ENCODE measurements around the gene BCAS4.

Gene BCAS4

GRCh38 chr20:50893620-50894019 is 98.8 kb downstream of the BCAS4 start:
- TF ChIP-seq CTCF (IDR thresholded peaks at IDR 0.05; ENCODE audit: low read length) (no peak), EZH2 (IDR thresholded peaks at IDR 0.05; ENCODE audit: borderline replicate concordance, low read length) (no peak)
- no peaks in the 10 kb centered on the region for H3K79me2 ChIP-seq (ENCODE audit: insufficient read depth, low read length)
- no peak overlapping the region for H3K4me3 ChIP-seq (ENCODE audit: low read depth, low read length, poor library complexity, severe bottlenecking)
- peaks cover 96% of the 10 kb centered on the region for H3K36me3 ChIP-seq (ENCODE audit: insufficient read depth, low read length)
- H3K27me3 ChIP-seq (ENCODE audit: insufficient read depth, low read length), result no peaks in the 10 kb centered on the region
- no peaks in the 10 kb centered on the region for H3K9me2 ChIP-seq (ENCODE audit: low read depth, low read length)
- peaks cover 2% of the 10 kb centered on the region; the same call in 1 of the 2 replicates for H4K20me1 ChIP-seq (ENCODE audit: insufficient read depth, low read length)
- H3F3A ChIP-seq (ENCODE audit: insufficient read depth, low read length), result no peaks in the 10 kb centered on the region; the same call in 1 of the 2 replicates
- H3K27ac ChIP-seq (ENCODE audit: low read depth, low read length, poor library complexity, severe bottlenecking), result no peak overlapping the region
- H2AFZ ChIP-seq (ENCODE audit: low read length), result no peak overlapping the region
- H3K9ac ChIP-seq (ENCODE audit: low read length), result no peak overlapping the region
- H3K4me2 ChIP-seq (ENCODE audit: low read length), result no peak overlapping the region
- H3K4me1 ChIP-seq (ENCODE audit: insufficient read depth, low read length, severe bottlenecking), result no peaks in the 10 kb centered on the region
- no peaks in the 10 kb centered on the region for H3K9me3 ChIP-seq (ENCODE audit: low read length)

- no peaks in the 10 kb centered on the region for H3K9me3 ChIP-seq (ENCODE audit: low read length)
- no peak overlapping the region for H3K4me2 ChIP-seq (ENCODE audit: low read length)
- H2AFZ ChIP-seq (ENCODE audit: low read length), result no peak overlapping the region
- H3K27ac ChIP-seq (ENCODE audit: low read depth, low read length, poor library complexity, severe bottlenecking), result no peak overlapping the region
- H3K4me3 ChIP-seq (ENCODE audit: low read depth, low read length, poor library complexity, severe bottlenecking), result no peak overlapping the region
- no peaks in the 10 kb centered on the region for H3K27me3 ChIP-seq (ENCODE audit: insufficient read depth, low read length)
- H3K36me3 ChIP-seq (ENCODE audit: insufficient read depth, low read length), result peaks cover 98% of the 10 kb centered on the region
- H4K20me1 ChIP-seq (ENCODE audit: insufficient read depth, low read length), result peaks cover 2% of the 10 kb centered on the region; the same call in 1 of the 2 replicates
- H3K9me2 ChIP-seq (ENCODE audit: low read depth, low read length), result no peaks in the 10 kb centered on the region
- H3K4me1 ChIP-seq (ENCODE audit: insufficient read depth, low read length, severe bottlenecking), result no peaks in the 10 kb centered on the region
- no peaks in the 10 kb centered on the region for H3K79me2 ChIP-seq (ENCODE audit: insufficient read depth, low read length)
- no peak for TF ChIP-seq CTCF (IDR thresholded peaks at IDR 0.05; ENCODE audit: low read length)
- TF ChIP-seq EZH2 (IDR thresholded peaks at IDR 0.05; ENCODE audit: borderline replicate concordance, low read length), result no peak
- no peaks in the 10 kb centered on the region; the same call in 1 of the 2 replicates for H3F3A ChIP-seq (ENCODE audit: insufficient read depth, low read length)
- no peak overlapping the region for H3K9ac ChIP-seq (ENCODE audit: low read length)
These were observed 100.4 kb downstream of the BCAS4 start for GRCh38 chr20:50895111-50895830.

DNA sequence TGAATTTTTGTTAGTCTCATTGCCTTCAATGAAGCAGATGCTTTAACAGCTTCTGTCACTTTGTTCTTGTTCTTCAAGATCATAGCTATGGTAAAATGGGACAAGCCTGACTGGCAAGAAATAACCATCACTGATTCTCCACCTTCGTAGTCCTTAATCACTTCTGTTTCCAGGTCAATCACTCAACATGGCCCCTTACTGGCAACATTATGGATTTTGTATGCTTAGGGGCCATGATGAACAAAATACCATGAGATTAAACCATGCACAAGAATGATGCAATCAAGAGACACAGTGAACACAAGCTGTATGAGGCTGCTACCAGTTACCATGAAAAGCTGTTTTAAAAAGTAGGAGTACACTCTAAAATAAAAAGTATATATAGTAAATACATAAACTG is 103.6 kb downstream of the BCAS4 start:
- Histone ChIP-seq H3K4me1 (ENCODE audit: insufficient read depth, low read length, severe bottlenecking) (no peaks in the 10 kb centered on the region), H3K9me2 (ENCODE audit: low read depth, low read length) (no peaks in the 10 kb centered on the region), H3F3A (ENCODE audit: insufficient read depth, low read length) (no peaks in the 10 kb centered on the region), H4K20me1 (ENCODE audit: insufficient read depth, low read length) (peaks cover 4% of the 10 kb centered on the region), H3K4me2 (ENCODE audit: low read length) (no peak overlapping the region), H3K27ac (ENCODE audit: low read depth, low read length, poor library complexity, severe bottlenecking) (no peak overlapping the region), H3K36me3 (ENCODE audit: insufficient read depth, low read length) (peaks cover 98% of the 10 kb centered on the region), H3K9me3 (ENCODE audit: low read length) (no peaks in the 10 kb centered on the region), H3K27me3 (ENCODE audit: insufficient read depth, low read length) (no peaks in the 10 kb centered on the region), H3K79me2 (ENCODE audit: insufficient read depth, low read length) (peaks cover 18% of the 10 kb centered on the region), H3K9ac (ENCODE audit: low read length) (no peak overlapping the region), H3K4me3 (ENCODE audit: low read depth, low read length, poor library complexity, severe bottlenecking) (no peak overlapping the region), H2AFZ (ENCODE audit: low read length) (no peak overlapping the region)
- TF ChIP-seq EZH2 (IDR thresholded peaks at IDR 0.05; ENCODE audit: borderline replicate concordance, low read length) (no peak), CTCF (IDR thresholded peaks at IDR 0.05; ENCODE audit: low read length) (no peak)
